Adrenal gland (tissue), 12 donors: ENCODE results near the gene CYRIA. TPM values are rescaled to one million over a fixed set of nuclear protein-coding genes. Genes with fewer than 3 reads are reported as not detected.

Experiments used
- DNase-seq, 7 donors: peaks; one replicate each; pipeline ENCODE4 v3.0.0-alpha.2; 2019 to 2020
- H3K27ac ChIP-seq, 5 donors: fragments of 200-600 bp; sonication (generic) in 4 of 5; 1 replicate in 3 of 5; 2 replicates in 2 of 5; pipeline versions ENCODE4 v1.5.1 to v1.8.0; 2016 to 2020; ENCODE audit warnings: mild to moderate bottlenecking in 1 of 5
- H3K27me3 ChIP-seq: fragments of 200-600 bp; 2 replicates; pipeline ENCODE4 v1.8.0; 2021
- H3K36me3 ChIP-seq, 2 donors: fragments of 200-600 bp; replicated peaks in 1 of 2; 1 replicate in 1 of 2; 2 replicates in 1 of 2; pipeline versions ENCODE4 v1.5.1 to v1.8.0; 2018 to 2022
- H3K4me1 ChIP-seq, 2 donors: fragments of 200-600 bp; replicated peaks in 1 of 2; 1 replicate in 1 of 2; 2 replicates in 1 of 2; pipeline versions ENCODE4 v1.5.1 to v1.8.0; 2018 to 2021
- H3K4me3 ChIP-seq, 4 donors: fragments of 200-600 bp; sonication (generic) in 3 of 4; one replicate each; pipeline ENCODE4 v1.5.1; 2016 to 2018
- H3K9me3 ChIP-seq, 3 donors: fragments of 200-600 bp; sonication (generic) in 1 of 3; replicated peaks in 1 of 3; 1 replicate in 2 of 3; 2 replicates in 1 of 3; pipeline versions ENCODE4 v1.5.1 to v1.8.0; 2016 to 2021
- CTCF ChIP-seq, 6 experiments: fragments of 450-650 bp in 4 of 6; fragments of 200-600 bp in 2 of 6; sonication (generic) in 1 of 6; IDR thresholded peaks; 1 replicate in 5 of 6; 2 replicates in 1 of 6; pipeline versions ENCODE4 v1.5.1 to v1.8.0; 2016 to 2021; ENCODE audit warnings: antibody characterized with exemption in 6 of 6, mild to moderate bottlenecking in 2 of 6, moderate library complexity in 1 of 6
- POLR2A ChIP-seq, 2 donors: fragments of 450-650 bp; IDR thresholded peaks; one replicate each; pipeline ENCODE4 v1.6.1; 2017; ENCODE audit warnings: antibody characterized with exemption in 2 of 2, mild to moderate bottlenecking in 2 of 2, moderate library complexity in 1 of 2
- whole genome bisulfite sequencing, 4 donors: extraction: QIAGEN DNeasy Blood & Tissue Kit in 2 of 4; methylation state at CpG; one replicate each; pipeline versions ENCODE4 v1.1.5 to v1.1.7; 2013 to 2017; 5-methylcytosine and 5-hydroxymethylcytosine counted together
- intact Hi-C, 2 donors: fragments of 100-400 bp; cut with DNase I; formaldehyde crosslinking; loops; one replicate each; pipeline versions ENCODE4 v1.14.1 to v1.15.0; 2022 to 2023
- polyA plus RNA-seq, 3 donors: library from polyadenylated mRNA; stranded (reverse); fragments of 200-250 nt in 2 of 3; fragments of 350-450 nt in 1 of 3; fragmentation: Illumina TruSeq in 1 of 3; extraction: RNeasy Lipid Tissue Mini Kit (QIAGEN cat#74804) in 1 of 3; gene quantifications; one replicate each; pipeline ENCODE4 v1.2.3, GENCODE V29; 2013 to 2014
- total RNA-seq, 9 donors: library from RNA; depleted of rRNA in 4 of 9; stranded (reverse); fragments of >200 nt in 4 of 9; fragments of 120-200 nt in 1 of 9; fragmentation: NEBNext Ultra II Directional in 1 of 9; extraction: Animal tissue kit (Norgen Biotek cat#: 25700) in 1 of 9; gene quantifications; one replicate each; pipeline versions ENCODE4 v1.1.0 to v1.2.4, GENCODE V29; 2013 to 2023
- donor health status: healthy with polysubstance abuse.
- donor health status: Bipolar disorder and iron deficiency.
- donor health status: DM: yes; HTN: yes; CAD: no.
- donor health status: DM: no; HTN: no; CAD: no.
- donor health status: DM: no; HTN: no; CAD: no.
- donor health status: DM: yes; HTN: yes; CAD: no.

Gene CYRIA
- total and polyA plus RNA-seq, 12 donors, result 2.4 to 31.0 (median 17.9) TPM

GRCh38 chr2:16680781-16681180, 15.1 kb upstream of the CYRIA start:
- DNase-seq, result no peak
- 80 to 88% (median 85%) methylated on average over 5 of the region's 5 CpGs for WGBS, 4 donors
- Histone ChIP-seq H3K27me3 (no peaks in the 10 kb centered on the region), H3K4me1 (no peaks in the 10 kb centered on the region), H3K9me3 (no peaks in the 10 kb centered on the region), H3K4me3 (no peak overlapping the region), H3K27ac (no peak overlapping the region), H3K36me3 (no peaks in the 10 kb centered on the region)
- intact Hi-C loops, result no loop called here
- TF ChIP-seq POLR2A (IDR thresholded peaks at IDR 0.05) (no peak), CTCF (IDR thresholded peaks at IDR 0.05) (no peak)

DNA sequence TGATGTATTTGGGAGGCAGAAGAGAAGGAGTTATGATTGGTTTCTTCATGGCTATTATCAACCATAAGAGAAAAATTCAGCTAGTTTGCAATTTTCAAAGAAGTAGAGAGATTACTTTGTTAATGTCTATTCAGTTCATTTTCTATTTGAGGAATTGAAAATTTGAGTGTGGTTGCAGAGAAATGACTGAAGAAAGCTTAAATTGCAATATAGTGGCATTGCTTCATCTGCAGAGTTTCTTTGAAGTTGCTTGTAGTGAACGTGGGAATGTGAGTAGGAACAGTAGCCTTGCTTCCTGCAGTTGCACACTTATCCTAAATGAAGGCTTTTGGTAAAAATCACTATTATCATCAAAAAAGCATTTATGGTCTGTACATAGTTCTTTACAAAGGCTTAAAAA, 14.7 kb upstream of the CYRIA start:
- Histone ChIP-seq H3K9me3 (no peaks in the 10 kb centered on the region), H3K27ac (no peak overlapping the region), H3K4me1 (no peaks in the 10 kb centered on the region), H3K27me3 (no peaks in the 10 kb centered on the region), H3K36me3 (no peaks in the 10 kb centered on the region), H3K4me3 (no peak overlapping the region)
- no peak for DNase-seq
- intact Hi-C loops, result no loop called here
- TF ChIP-seq CTCF (IDR thresholded peaks at IDR 0.05) (no peak), POLR2A (IDR thresholded peaks at IDR 0.05) (no peak)
- WGBS, 4 donors, result 57 to 70% (median 60%) methylated on average over 1 of the region's 1 CpG

DNA sequence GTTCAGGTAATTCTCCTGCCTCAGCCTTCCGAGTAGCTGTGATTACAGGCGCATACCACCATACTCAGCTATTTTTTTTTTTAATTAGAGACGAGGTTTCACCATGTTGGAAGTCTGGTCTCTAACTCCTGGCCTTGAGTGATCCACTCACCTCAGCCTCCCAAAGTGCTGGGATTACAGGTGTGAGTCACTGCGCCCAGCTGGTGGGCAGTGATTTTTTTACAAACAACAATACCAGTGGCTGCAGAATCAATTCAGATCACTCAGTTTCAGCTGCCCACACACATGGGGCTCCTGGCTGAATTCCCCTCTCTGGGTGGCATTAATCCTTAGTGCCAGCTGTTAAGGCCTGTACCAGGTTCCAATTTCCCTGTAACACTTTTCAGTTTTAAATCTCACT, 13.3 kb upstream of the CYRIA start:
- intact Hi-C loops, result no loop called here
- Histone ChIP-seq H3K27ac (no peak overlapping the region), H3K4me3 (no peak overlapping the region), H3K27me3 (no peaks in the 10 kb centered on the region), H3K4me1 (no peaks in the 10 kb centered on the region), H3K36me3 (no peaks in the 10 kb centered on the region), H3K9me3 (no peaks in the 10 kb centered on the region)
- no peak for DNase-seq
- no peak for TF ChIP-seq POLR2A (IDR thresholded peaks at IDR 0.05)
- no peak for TF ChIP-seq CTCF (IDR thresholded peaks at IDR 0.05)
- 81 to 86% (median 83%) methylated on average over 4 of the region's 4 CpGs for WGBS, 4 donors

DNA sequence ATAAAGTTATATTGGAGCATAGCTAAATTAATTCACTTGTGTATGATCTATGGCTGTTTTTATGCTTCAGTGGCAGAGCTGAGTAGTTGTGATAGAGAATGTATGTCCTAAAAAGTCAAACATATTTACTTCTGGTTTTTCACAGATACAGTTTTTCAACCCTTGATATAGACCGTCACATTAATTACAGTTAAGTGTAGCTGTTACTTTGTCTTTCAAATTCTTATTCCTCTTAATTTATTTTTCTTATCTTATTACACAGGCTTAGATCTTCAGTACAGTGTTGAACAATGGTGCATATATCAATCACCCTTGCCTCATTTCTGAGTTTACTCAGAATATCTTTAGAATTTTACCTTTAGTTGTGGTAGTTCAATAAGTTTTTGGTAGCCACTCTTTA, 12.2 kb upstream of the CYRIA start:
- no peak for DNase-seq
- Histone ChIP-seq H3K4me3 (no peak overlapping the region), H3K27me3 (no peaks in the 10 kb centered on the region), H3K9me3 (no peaks in the 10 kb centered on the region), H3K27ac (no peak overlapping the region), H3K36me3 (no peaks in the 10 kb centered on the region), H3K4me1 (no peaks in the 10 kb centered on the region)
- WGBS, 4 donors, result 81% methylated on average over 1 of the region's 1 CpG
- TF ChIP-seq CTCF (IDR thresholded peaks at IDR 0.05), result no peak
- no peak for TF ChIP-seq POLR2A (IDR thresholded peaks at IDR 0.05)
- intact Hi-C loops, result no loop called here
